Astrocyte (in vitro differentiated cells and primary cell): ENCODE measurements around the gene SBF2. TPM values are rescaled to one million over a fixed set of nuclear protein-coding genes. Genes with fewer than 3 reads are reported as not detected.

ENCODE experiments used
- DNase-seq: peaks from one replicate; pipeline ENCODE4 v3.0.0-alpha.2; 2010; ENCODE audit warnings: low read depth
- FAIRE-seq: peaks from 2 replicates; lab custom pipeline; 2011; peaks lifted over from hg19 to GRCh38; lab: Jason Lieb, UNC
- H2AFZ ChIP-seq: 2 replicates; pipeline ENCODE4 v1.6.0; 2012; ENCODE audit warnings: low read depth, low read length, inconsistent platforms
- H3K27ac ChIP-seq: 2 replicates; pipeline ENCODE4 v1.5.1; 2011; ENCODE audit warnings: low read depth, low read length, inconsistent platforms
- H3K27me3 ChIP-seq: 2 replicates; pipeline ENCODE4 v1.6.0; 2011; ENCODE audit warnings: low read length, inconsistent platforms; ENCODE audit not compliant: insufficient read depth
- H3K36me3 ChIP-seq: 2 replicates; pipeline ENCODE4 v1.5.1; 2011; ENCODE audit warnings: low read length, inconsistent platforms; ENCODE audit not compliant: insufficient read depth
- H3K4me1 ChIP-seq: 2 replicates; pipeline ENCODE4 v1.5.1; 2011; ENCODE audit warnings: low read length, inconsistent platforms; ENCODE audit not compliant: insufficient read depth
- H3K4me2 ChIP-seq: 2 replicates; pipeline ENCODE4 v1.6.0; 2012; ENCODE audit warnings: low read length, inconsistent platforms
- H3K4me3 ChIP-seq: 2 replicates; pipeline ENCODE4 v1.5.1; 2011; ENCODE audit warnings: low read depth, mild to moderate bottlenecking, low read length, inconsistent platforms; ENCODE audit not compliant: insufficient read depth
- H3K79me2 ChIP-seq: 2 replicates; pipeline ENCODE4 v1.6.0; 2012; ENCODE audit warnings: mild to moderate bottlenecking, low read length, inconsistent platforms; ENCODE audit not compliant: insufficient read depth
- H3K9ac ChIP-seq: 2 replicates; pipeline ENCODE4 v1.6.0; 2012; ENCODE audit warnings: mild to moderate bottlenecking, low read length, inconsistent platforms
- H3K9me3 ChIP-seq: 2 replicates; pipeline ENCODE4 v1.5.1; 2012; ENCODE audit warnings: low read depth, mild to moderate bottlenecking, low read length, inconsistent platforms; ENCODE audit not compliant: insufficient read depth
- H4K20me1 ChIP-seq: 2 replicates; pipeline ENCODE4 v1.6.0; 2012; ENCODE audit warnings: low read length, inconsistent platforms; ENCODE audit not compliant: insufficient read depth
- H3K27ac Mint-ChIP-seq: one replicate; pipeline ENCODE4 v1.8.0; 2021; ENCODE audit warnings: mild to moderate bottlenecking, mixed read lengths; ENCODE audit not compliant: unreplicated experiment
- H3K27me3 Mint-ChIP-seq: one replicate; pipeline ENCODE4 v1.8.0; 2021; ENCODE audit warnings: low read depth, mixed read lengths; ENCODE audit not compliant: unreplicated experiment
- H3K36me3 Mint-ChIP-seq: one replicate; pipeline ENCODE4 v1.8.0; 2021; ENCODE audit warnings: low read depth, mixed read lengths; ENCODE audit not compliant: unreplicated experiment
- H3K4me1 Mint-ChIP-seq: one replicate; pipeline ENCODE4 v1.8.0; 2021; ENCODE audit warnings: low read depth, mixed read lengths; ENCODE audit not compliant: unreplicated experiment
- H3K4me3 Mint-ChIP-seq: one replicate; pipeline ENCODE4 v1.8.0; 2021; ENCODE audit warnings: mild to moderate bottlenecking, moderate library complexity, mixed read lengths; ENCODE audit not compliant: unreplicated experiment
- H3K9me3 Mint-ChIP-seq: one replicate; pipeline ENCODE4 v1.8.0; 2021; ENCODE audit warnings: mild to moderate bottlenecking, mixed read lengths; ENCODE audit not compliant: unreplicated experiment
- EZH2 ChIP-seq: IDR thresholded peaks from 2 replicates; pipeline ENCODE4 v1.6.1; 2012; ENCODE audit warnings: mild to moderate bottlenecking, low read length, inconsistent platforms; ENCODE audit not compliant: insufficient read depth
- total RNA-seq: library from RNA; stranded (reverse); gene quantifications from 2 replicates; pipeline ENCODE4 v1.2.1, GENCODE V29; 2021
- TF ChIP-seq, protein P1 (sequence below): IDR thresholded peaks from 2 replicates; pipeline ENCODE4 v1.5.1; 2011; ENCODE audit warnings: low read depth, mild to moderate bottlenecking, inconsistent platforms, low read length, moderate library complexity; ENCODE audit not compliant: insufficient read depth

The SBF2 gene
- total RNA-seq, 1 donor from 2014 or later: 50.0 TPM

DNA sequence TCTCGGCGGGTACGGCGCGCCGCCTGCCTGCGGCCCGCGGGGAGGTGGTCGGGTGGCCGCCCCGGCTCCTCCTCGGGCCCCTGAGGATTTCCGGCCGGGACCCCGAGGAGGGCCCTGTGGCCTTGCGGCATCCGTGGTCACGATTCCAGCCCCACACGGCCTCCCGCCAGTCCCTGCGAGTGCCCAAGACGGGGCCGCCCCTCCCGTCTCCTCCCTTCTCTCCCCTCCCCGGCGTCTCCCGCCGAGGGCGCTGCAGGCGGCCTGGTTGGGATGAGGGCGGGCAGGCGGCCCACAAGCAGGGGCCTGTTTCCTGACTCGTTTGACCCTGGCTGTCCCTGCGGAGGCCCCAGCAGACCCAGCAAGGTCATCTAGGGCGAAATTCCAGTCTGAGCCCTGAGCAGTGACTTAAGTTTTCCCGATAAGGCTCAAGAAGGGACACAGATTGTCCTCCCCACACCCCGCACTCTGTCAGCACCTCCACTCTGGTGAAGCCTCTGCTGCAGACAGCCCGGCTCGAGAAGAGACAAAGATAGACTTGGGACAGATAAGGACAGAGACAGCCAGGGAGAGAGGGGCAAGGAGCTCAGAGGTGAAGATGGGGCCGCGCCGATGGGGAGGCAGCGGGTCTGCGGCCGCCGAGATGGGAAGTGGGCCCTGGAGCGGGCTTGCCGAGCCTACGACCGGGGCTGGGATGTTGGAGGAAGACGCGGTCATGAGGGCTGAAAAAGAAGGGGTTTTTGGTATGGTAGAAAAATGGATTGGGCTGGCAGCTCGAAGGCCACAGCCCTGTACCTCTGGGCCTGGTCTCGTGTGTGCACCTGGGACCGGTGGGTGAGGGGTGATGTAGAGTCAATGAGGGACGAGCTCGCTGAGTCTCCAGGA lies 535.1 kb downstream of the SBF2 start:
- FAIRE-seq (no peak), DNase-seq (peak; percentile 49)
- H3K27me3 Mint-ChIP-seq: no peaks in the 10 kb centered on the region
- peak overlapping the region; percentile 56 for H3K4me3 ChIP-seq
- TF ChIP-seq, protein P1, sequence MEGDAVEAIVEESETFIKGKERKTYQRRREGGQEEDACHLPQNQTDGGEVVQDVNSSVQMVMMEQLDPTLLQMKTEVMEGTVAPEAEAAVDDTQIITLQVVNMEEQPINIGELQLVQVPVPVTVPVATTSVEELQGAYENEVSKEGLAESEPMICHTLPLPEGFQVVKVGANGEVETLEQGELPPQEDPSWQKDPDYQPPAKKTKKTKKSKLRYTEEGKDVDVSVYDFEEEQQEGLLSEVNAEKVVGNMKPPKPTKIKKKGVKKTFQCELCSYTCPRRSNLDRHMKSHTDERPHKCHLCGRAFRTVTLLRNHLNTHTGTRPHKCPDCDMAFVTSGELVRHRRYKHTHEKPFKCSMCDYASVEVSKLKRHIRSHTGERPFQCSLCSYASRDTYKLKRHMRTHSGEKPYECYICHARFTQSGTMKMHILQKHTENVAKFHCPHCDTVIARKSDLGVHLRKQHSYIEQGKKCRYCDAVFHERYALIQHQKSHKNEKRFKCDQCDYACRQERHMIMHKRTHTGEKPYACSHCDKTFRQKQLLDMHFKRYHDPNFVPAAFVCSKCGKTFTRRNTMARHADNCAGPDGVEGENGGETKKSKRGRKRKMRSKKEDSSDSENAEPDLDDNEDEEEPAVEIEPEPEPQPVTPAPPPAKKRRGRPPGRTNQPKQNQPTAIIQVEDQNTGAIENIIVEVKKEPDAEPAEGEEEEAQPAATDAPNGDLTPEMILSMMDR: no peak
- no peak for TF ChIP-seq EZH2
- H3K4me3 Mint-ChIP-seq: peak overlapping the region; percentile 59
- no peaks in the 10 kb centered on the region for H4K20me1 ChIP-seq
- peak overlapping the region; percentile 94 for H3K27ac ChIP-seq
- no peaks in the 10 kb centered on the region for H3K36me3 ChIP-seq
- no peaks in the 10 kb centered on the region for H3K79me2 ChIP-seq
- peak overlapping the region; percentile 68 for H2AFZ ChIP-seq
- H3K27ac Mint-ChIP-seq: peak overlapping the region; percentile 98
- H3K36me3 Mint-ChIP-seq: peaks cover 9% of the 10 kb centered on the region
- no peaks in the 10 kb centered on the region for H3K27me3 ChIP-seq
- H3K9ac ChIP-seq: peak overlapping the region; percentile 93
- H3K9me3 Mint-ChIP-seq: no peaks in the 10 kb centered on the region
- H3K4me1 Mint-ChIP-seq: peaks cover 76% of the 10 kb centered on the region
- H3K4me1 ChIP-seq: peaks cover 53% of the 10 kb centered on the region
- H3K9me3 ChIP-seq: no peaks in the 10 kb centered on the region
- peak overlapping the region; percentile 91 for H3K4me2 ChIP-seq

DNA sequence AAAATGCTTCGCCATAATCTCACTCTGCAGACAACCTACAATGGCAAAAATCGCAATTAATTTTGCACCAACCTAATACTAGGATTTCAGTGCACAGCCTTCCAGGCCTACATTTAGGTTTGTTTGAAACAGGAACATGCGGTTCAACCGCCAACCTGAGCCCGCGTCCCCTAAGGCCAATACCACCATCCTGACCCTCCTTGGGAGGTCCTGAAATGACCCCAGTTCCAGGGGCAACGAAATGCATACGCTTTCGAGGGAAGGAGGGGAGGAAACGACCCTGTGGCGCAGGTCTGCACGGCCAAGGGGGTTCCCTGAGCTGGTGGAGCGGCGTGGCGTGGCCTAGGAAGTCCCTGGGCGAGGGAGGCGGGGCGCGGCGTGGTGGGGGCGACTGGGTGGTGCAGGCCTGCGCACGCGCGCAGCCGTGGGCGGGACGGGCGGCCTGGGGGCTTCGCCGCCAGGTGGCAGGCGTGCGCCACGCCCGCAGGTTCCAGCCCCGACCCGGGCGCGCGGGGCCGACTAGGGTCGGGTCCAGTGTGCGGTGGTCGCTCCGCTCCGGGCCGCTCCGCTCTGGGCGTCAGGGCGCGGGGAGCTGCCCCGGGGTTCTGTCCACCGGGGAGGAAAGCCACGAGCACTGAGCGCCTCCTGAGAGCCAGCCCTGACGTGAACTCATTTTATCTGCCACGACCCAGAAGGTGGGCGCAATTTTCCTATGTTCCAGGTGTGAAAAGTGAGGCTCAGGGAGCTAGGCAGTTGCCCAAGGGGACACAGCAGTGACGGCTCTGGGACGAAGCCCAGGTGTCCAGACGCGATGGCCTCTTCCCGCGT lies 536.0 kb downstream of the SBF2 start:
- Histone ChIP-seq H2AFZ (peak overlapping the region; percentile 68), H3K4me1 (peaks cover 61% of the 10 kb centered on the region), H3K4me2 (peak overlapping the region; percentile 91), H3K27me3 (no peaks in the 10 kb centered on the region), H3K36me3 (no peaks in the 10 kb centered on the region), H3K27ac (peak overlapping the region; percentile 94), H3K9me3 (no peaks in the 10 kb centered on the region), H3K4me3 (peak overlapping the region; percentile 56), H3K9ac (peak overlapping the region; percentile 93), H3K79me2 (no peaks in the 10 kb centered on the region), H4K20me1 (no peaks in the 10 kb centered on the region)
- Mint-ChIP-seq H3K9me3 (no peaks in the 10 kb centered on the region), H3K4me3 (peak overlapping the region; percentile 60), H3K36me3 (peaks cover 9% of the 10 kb centered on the region), H3K4me1 (peaks cover 80% of the 10 kb centered on the region), H3K27ac (peak overlapping the region; percentile 30), H3K27me3 (no peaks in the 10 kb centered on the region)
- TF ChIP-seq EZH2: no peak
- TF ChIP-seq, protein P1: peak; percentile 40
- peak; percentile 45 for DNase-seq
- no peak for FAIRE-seq
